Tibial artery (tissue), 4 donors: ENCODE data around the gene MAFF.

ENCODE experiments used
- DNase-seq, 2 donors: peaks; one replicate each; pipeline ENCODE4 v3.0.0-alpha.2; 2019
- H3K27ac ChIP-seq, 2 donors: fragments of 200-600 bp; sonication (generic) in 1 of 2; 1 replicate in 1 of 2; 2 replicates in 1 of 2; pipeline ENCODE4 v1.5.1; 2018 to 2019; ENCODE audit warnings: mild to moderate bottlenecking in 1 of 2
- H3K27me3 ChIP-seq, 2 donors: fragments of 200-600 bp; sonication (generic) in 1 of 2; one replicate each; pipeline versions ENCODE4 v1.5.1 to v1.6.0; 2016 to 2019
- H3K36me3 ChIP-seq, 3 donors: fragments of 200-600 bp; sonication (generic) in 2 of 3; one replicate each; pipeline ENCODE4 v1.5.1; 2016 to 2019; ENCODE audit warnings: mild to moderate bottlenecking in 2 of 3
- H3K4me1 ChIP-seq, 4 donors: fragments of 200-600 bp; sonication (generic) in 2 of 4; 1 replicate in 3 of 4; 2 replicates in 1 of 4; pipeline ENCODE4 v1.5.1; 2016 to 2019
- H3K4me3 ChIP-seq, 2 donors: fragments of 200-600 bp; sonication (generic) in 1 of 2; 1 replicate in 1 of 2; 2 replicates in 1 of 2; pipeline ENCODE4 v1.5.1; 2018 to 2019; ENCODE audit warnings: mild to moderate bottlenecking in 2 of 2
- H3K9me3 ChIP-seq, 3 donors: fragments of 200-600 bp; sonication (generic) in 1 of 3; one replicate each; pipeline ENCODE4 v1.5.1; 2016 to 2019
- CTCF ChIP-seq, 2 experiments: fragments of 200-600 bp in 1 of 2; fragments of 450-650 bp in 1 of 2; IDR thresholded peaks; one replicate each; pipeline ENCODE4 v1.5.1; 2017 to 2019; ENCODE audit warnings: antibody characterized with exemption in 2 of 2, mild to moderate bottlenecking in 1 of 2, moderate library complexity in 1 of 2
- intact Hi-C: fragments of 100-400 bp; cut with DNase I; formaldehyde crosslinking; loops from one replicate; pipeline ENCODE4 v1.15.0; 2023; ENCODE audit warnings: low total_unique reads

Gene MAFF

GRCh38 chr22:38220163-38220562, 18.4 kb downstream of the MAFF start:
- TF ChIP-seq CTCF (IDR thresholded peaks at IDR 0.05): no peak
- Histone ChIP-seq H3K9me3 (no peaks in the 10 kb centered on the region), H3K4me1 (peaks cover 10 to 56% (median 35%) of the 10 kb centered on the region in 4 donors), H3K36me3 (peaks cover 9 to 60% (median 34%) of the 10 kb centered on the region in 3 donors), H3K27ac (peak overlapping the region; percentile 86 to 92), H3K27me3 (no peaks in the 10 kb centered on the region), H3K4me3 (no peak overlapping the region)
- intact Hi-C loops: no loop called here
- no peak for DNase-seq

GRCh38 chr22:38220653-38221386, 19.0 kb downstream of the MAFF start:
- no peaks in the 10 kb centered on the region for H3K9me3 ChIP-seq
- H3K4me1 ChIP-seq: peaks cover 10 to 52% (median 35%) of the 10 kb centered on the region in 4 donors
- no peak for TF ChIP-seq CTCF (IDR thresholded peaks at IDR 0.05)
- H3K27ac ChIP-seq: peak overlapping the region; percentile 86 to 92
- no peak overlapping the region for H3K4me3 ChIP-seq
- no peaks in the 10 kb centered on the region for H3K27me3 ChIP-seq
- DNase-seq: no peak
- intact Hi-C loops: no loop called here
- H3K36me3 ChIP-seq: peaks cover 14 to 62% (median 41%) of the 10 kb centered on the region in 3 donors

- TF ChIP-seq CTCF (IDR thresholded peaks at IDR 0.05): no peak
- peak overlapping the region; percentile 86 to 92 for H3K27ac ChIP-seq
- H3K9me3 ChIP-seq: no peaks in the 10 kb centered on the region
- H3K36me3 ChIP-seq: peaks cover 16 to 62% (median 46%) of the 10 kb centered on the region in 3 donors
- no peak for DNase-seq
- H3K4me3 ChIP-seq: no peak overlapping the region
- no peaks in the 10 kb centered on the region for H3K27me3 ChIP-seq
- peaks cover 10 to 52% (median 35%) of the 10 kb centered on the region in 4 donors for H3K4me1 ChIP-seq
- intact Hi-C loops: no loop called here
These were observed 19.6 kb downstream of the MAFF start for GRCh38 chr22:38221407-38221806.

GRCh38 chr22:38221908-38222796, 20.4 kb downstream of the MAFF start:
- Histone ChIP-seq H3K36me3 (peaks cover 24 to 65% (median 53%) of the 10 kb centered on the region in 3 donors), H3K4me1 (peaks cover 10 to 60% (median 35%) of the 10 kb centered on the region in 4 donors), H3K4me3 (no peak overlapping the region), H3K9me3 (no peaks in the 10 kb centered on the region), H3K27me3 (no peaks in the 10 kb centered on the region), H3K27ac (peak overlapping the region; percentile 6 to 50)
- no peak for DNase-seq
- intact Hi-C loops: no loop called here
- no peak for TF ChIP-seq CTCF (IDR thresholded peaks at IDR 0.05)

GRCh38 chr22:38222797-38223119, 21.0 kb downstream of the MAFF start:
- Histone ChIP-seq H3K36me3 (peaks cover 30 to 71% (median 59%) of the 10 kb centered on the region in 3 donors), H3K27me3 (no peaks in the 10 kb centered on the region), H3K4me3 (no peak overlapping the region), H3K4me1 (peaks cover 10 to 65% (median 34%) of the 10 kb centered on the region in 4 donors), H3K9me3 (no peaks in the 10 kb centered on the region), H3K27ac (peak overlapping the region; percentile 6 to 22)
- intact Hi-C loops: no loop called here
- DNase-seq: no peak
- no peak for TF ChIP-seq CTCF (IDR thresholded peaks at IDR 0.05)
